ENCODE results near the gene BDH1. TPM values are rescaled to one million over a fixed set of nuclear protein-coding genes. Genes with fewer than 3 reads are reported as not detected.

The BDH1 gene
- total RNA-seq, 1 experiment from 2014 or later, result 7.9 TPM

DNA sequence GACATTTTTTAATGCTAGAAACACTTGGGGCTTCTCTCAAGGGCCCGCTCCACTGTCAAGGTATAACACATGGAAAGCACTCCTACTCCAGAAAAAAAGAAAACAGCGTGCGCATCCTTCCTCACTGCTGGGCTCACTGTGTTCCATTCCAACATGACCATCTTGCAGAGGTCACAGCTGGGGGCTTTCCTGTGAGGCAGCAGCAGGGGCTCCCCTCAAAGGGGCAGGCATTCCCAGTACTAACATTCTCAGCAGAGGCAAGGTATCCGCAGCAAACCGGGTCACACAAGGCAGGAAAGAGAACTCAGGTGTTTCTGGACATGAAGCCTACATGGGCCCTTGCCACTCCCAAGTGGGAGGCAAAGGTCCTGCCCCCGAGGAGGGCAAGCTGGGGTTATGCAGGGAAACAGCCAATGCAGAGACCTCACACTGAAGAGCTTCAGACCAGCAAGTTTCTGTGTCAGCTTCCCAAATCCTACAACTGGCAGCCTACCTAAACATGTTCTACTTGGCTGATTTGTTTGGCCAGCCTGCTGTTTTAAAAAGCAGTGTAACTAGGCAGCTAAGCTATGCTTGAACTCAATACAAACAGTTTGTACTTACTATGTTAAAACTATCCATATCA, 6.4 kb downstream of the BDH1 start:
- peaks cover 8% of the 10 kb centered on the region for H3K4me1 ChIP-seq (replicated peaks)
- no peaks in the 10 kb centered on the region for H3K36me3 ChIP-seq
- no peak overlapping the region for H3K4me3 ChIP-seq
- H3K27me3 ChIP-seq (replicated peaks), result no peaks in the 10 kb centered on the region
- DNase-seq (ENCODE audit: low read depth in 1 of 2, low spot score in 2 of 2), result no peak
- H3K27ac ChIP-seq, result no peak overlapping the region
- no peaks in the 10 kb centered on the region for H3K9me3 ChIP-seq (replicated peaks)

GRCh38 chr3:197547306-197548011, 8.3 kb downstream of the BDH1 start:
- DNase-seq (ENCODE audit: low read depth in 1 of 2, low spot score in 2 of 2), result no peak
- Histone ChIP-seq H3K36me3 (no peaks in the 10 kb centered on the region), H3K27ac (no peak overlapping the region), H3K4me3 (no peak overlapping the region), H3K4me1 (replicated peaks) (no peaks in the 10 kb centered on the region), H3K9me3 (replicated peaks) (no peaks in the 10 kb centered on the region), H3K27me3 (replicated peaks) (no peaks in the 10 kb centered on the region)

- H3K4me1 ChIP-seq (replicated peaks), result no peaks in the 10 kb centered on the region
- H3K36me3 ChIP-seq, result no peaks in the 10 kb centered on the region
- H3K27ac ChIP-seq, result no peak overlapping the region
- H3K4me3 ChIP-seq, result no peak overlapping the region
- no peak for DNase-seq (ENCODE audit: low read depth in 1 of 2, low spot score in 2 of 2)
- H3K27me3 ChIP-seq (replicated peaks), result no peaks in the 10 kb centered on the region
- no peaks in the 10 kb centered on the region for H3K9me3 ChIP-seq (replicated peaks)
Observed at GRCh38 chr3:197546307-197547085, 9.3 kb downstream of the BDH1 start.

DNA sequence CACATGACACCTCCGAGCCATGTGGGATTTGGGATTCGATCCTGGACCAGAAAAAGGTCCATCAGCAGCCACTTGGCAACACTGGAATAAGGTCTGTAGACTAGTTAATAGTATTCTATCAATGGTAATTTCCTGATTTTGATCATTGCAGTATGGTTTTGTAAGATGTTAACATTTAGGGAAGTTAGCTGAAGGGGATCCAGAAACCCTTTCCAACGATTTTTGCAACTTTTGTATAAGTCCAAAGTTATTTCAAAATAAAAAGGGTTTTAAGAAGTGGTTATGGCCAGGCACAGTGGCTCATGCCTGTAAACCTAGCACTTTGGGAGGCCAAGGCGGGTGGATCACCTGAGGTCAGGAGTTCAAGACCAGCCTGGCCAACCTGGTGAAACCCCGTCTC, 10.2 kb downstream of the BDH1 start:
- H3K36me3 ChIP-seq, result no peaks in the 10 kb centered on the region; the same call in 1 of the 2 replicates
- DNase-seq (ENCODE audit: low read depth in 1 of 2, low spot score in 2 of 2), result no peak
- no peaks in the 10 kb centered on the region for H3K4me1 ChIP-seq (replicated peaks)
- H3K27me3 ChIP-seq (replicated peaks), result no peaks in the 10 kb centered on the region
- H3K4me3 ChIP-seq, result no peak overlapping the region
- H3K27ac ChIP-seq, result no peak overlapping the region
- no peaks in the 10 kb centered on the region for H3K9me3 ChIP-seq (replicated peaks)

- no peak for DNase-seq (ENCODE audit: low read depth in 1 of 2, low spot score in 2 of 2)
- no peaks in the 10 kb centered on the region; the same call in 1 of the 2 replicates for H3K36me3 ChIP-seq
- H3K4me1 ChIP-seq (replicated peaks), result no peaks in the 10 kb centered on the region
- no peak overlapping the region for H3K27ac ChIP-seq
- no peaks in the 10 kb centered on the region for H3K27me3 ChIP-seq (replicated peaks)
- no peaks in the 10 kb centered on the region for H3K9me3 ChIP-seq (replicated peaks)
- H3K4me3 ChIP-seq, result no peak overlapping the region
Observed at GRCh38 chr3:197545101-197545500, 10.7 kb downstream of the BDH1 start.

- DNase-seq (ENCODE audit: low read depth in 1 of 2, low spot score in 2 of 2), result no peak
- Histone ChIP-seq H3K36me3 (no peaks in the 10 kb centered on the region; the same call in 1 of the 2 replicates), H3K27ac (no peak overlapping the region), H3K4me3 (no peak overlapping the region), H3K9me3 (replicated peaks) (no peaks in the 10 kb centered on the region), H3K27me3 (replicated peaks) (no peaks in the 10 kb centered on the region), H3K4me1 (replicated peaks) (no peaks in the 10 kb centered on the region)
Observed at GRCh38 chr3:197542741-197543454, 12.9 kb downstream of the BDH1 start.

- Histone ChIP-seq H3K4me3 (no peak overlapping the region), H3K27ac (no peak overlapping the region), H3K36me3 (no peaks in the 10 kb centered on the region; the same call in 1 of the 2 replicates), H3K9me3 (replicated peaks) (no peaks in the 10 kb centered on the region), H3K4me1 (replicated peaks) (no peaks in the 10 kb centered on the region), H3K27me3 (replicated peaks) (no peaks in the 10 kb centered on the region)
- peak; percentile 22 to 59 for DNase-seq (ENCODE audit: low read depth in 1 of 2, low spot score in 2 of 2)
Observed at GRCh38 chr3:197541756-197542539, 13.8 kb downstream of the BDH1 start.

DNA sequence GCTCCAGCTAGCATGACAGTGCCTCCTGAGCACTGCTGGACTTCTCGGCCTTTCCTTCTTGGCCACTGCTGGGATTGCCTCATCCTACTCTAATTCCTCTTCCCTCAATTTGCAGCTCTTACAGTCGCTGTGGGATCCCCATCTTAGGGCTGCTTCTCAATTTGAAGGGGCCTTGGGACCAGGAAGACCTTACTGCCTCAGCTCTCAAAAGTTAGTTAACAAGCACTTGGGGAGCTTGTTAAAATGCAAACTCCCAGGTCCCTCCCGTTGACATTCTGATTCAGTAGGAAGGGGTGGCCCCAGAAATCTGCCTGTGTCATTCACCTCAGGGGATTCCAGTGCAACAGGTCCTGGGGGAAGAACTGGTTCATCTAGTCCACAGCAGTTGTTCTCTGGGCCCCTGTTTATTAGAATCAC, 14.8 kb downstream of the BDH1 start:
- Histone ChIP-seq H3K4me1 (replicated peaks) (no peaks in the 10 kb centered on the region), H3K4me3 (no peak overlapping the region), H3K27ac (no peak overlapping the region), H3K9me3 (replicated peaks) (no peaks in the 10 kb centered on the region), H3K27me3 (replicated peaks) (no peaks in the 10 kb centered on the region), H3K36me3 (no peaks in the 10 kb centered on the region; the same call in 1 of the 2 replicates)
- DNase-seq (ENCODE audit: low read depth in 1 of 2, low spot score in 2 of 2), result no peak

DNA sequence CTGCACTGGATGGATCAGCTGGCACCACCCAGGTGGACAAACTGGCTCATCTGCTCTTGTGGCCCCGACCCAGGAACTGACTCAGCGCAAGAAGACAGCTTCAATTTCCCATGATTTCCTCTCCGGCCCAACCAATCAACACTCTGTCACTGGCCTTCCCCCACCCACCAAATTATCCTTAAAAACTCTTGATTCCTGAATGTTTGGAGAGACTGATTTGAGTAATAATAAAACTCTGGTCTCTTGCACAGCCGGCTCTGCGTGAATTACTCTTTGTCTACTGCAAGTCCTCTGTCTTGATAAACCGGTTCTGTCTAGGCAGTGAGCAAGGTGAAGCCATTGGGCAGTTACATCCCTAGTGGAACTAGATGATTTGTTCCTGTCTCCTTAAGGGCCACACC, 16.1 kb downstream of the BDH1 start:
- Histone ChIP-seq H3K9me3 (replicated peaks) (no peaks in the 10 kb centered on the region), H3K4me3 (no peak overlapping the region), H3K27ac (no peak overlapping the region), H3K36me3 (no peaks in the 10 kb centered on the region; the same call in 1 of the 2 replicates), H3K27me3 (replicated peaks) (no peaks in the 10 kb centered on the region), H3K4me1 (replicated peaks) (no peaks in the 10 kb centered on the region)
- no peak for DNase-seq (ENCODE audit: low read depth in 1 of 2, low spot score in 2 of 2)

GRCh38 chr3:197533927-197534725, 21.6 kb downstream of the BDH1 start:
- no peaks in the 10 kb centered on the region for H3K4me1 ChIP-seq (replicated peaks)
- no peaks in the 10 kb centered on the region for H3K9me3 ChIP-seq (replicated peaks)
- H3K27me3 ChIP-seq (replicated peaks), result no peaks in the 10 kb centered on the region
- DNase-seq (ENCODE audit: low read depth in 1 of 2, low spot score in 2 of 2), result no peak
- H3K27ac ChIP-seq, result no peak overlapping the region
- no peaks in the 10 kb centered on the region for H3K36me3 ChIP-seq
- no peak overlapping the region for H3K4me3 ChIP-seq

GRCh38 chr3:197533396-197533795, 22.4 kb downstream of the BDH1 start:
- DNase-seq (ENCODE audit: low read depth in 1 of 2, low spot score in 2 of 2), result no peak
- Histone ChIP-seq H3K27me3 (replicated peaks) (no peaks in the 10 kb centered on the region), H3K4me1 (replicated peaks) (no peaks in the 10 kb centered on the region), H3K27ac (no peak overlapping the region), H3K9me3 (replicated peaks) (no peaks in the 10 kb centered on the region), H3K36me3 (no peaks in the 10 kb centered on the region; the same call in 1 of the 2 replicates), H3K4me3 (no peak overlapping the region)

DNA sequence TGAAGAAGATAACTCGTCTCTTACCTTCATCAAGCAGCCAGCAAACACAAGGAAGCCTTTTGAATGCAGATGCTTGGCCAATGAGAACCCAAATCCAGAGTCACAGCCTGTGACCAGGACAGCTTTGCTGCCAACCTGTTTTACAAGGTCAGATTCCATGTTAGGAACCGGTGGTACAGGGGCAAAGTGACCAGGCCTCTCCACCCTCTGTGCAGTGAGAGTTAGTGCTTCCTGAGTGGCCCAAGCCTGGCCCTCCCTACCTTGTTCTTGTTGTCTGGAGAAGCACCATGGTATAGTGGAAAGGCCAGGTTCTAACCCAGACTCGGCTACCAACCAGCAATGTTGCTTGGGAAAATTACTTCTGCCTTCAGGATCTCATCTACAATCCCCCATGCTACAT, 23.4 kb downstream of the BDH1 start:
- Histone ChIP-seq H3K9me3 (replicated peaks) (no peaks in the 10 kb centered on the region), H3K4me3 (no peak overlapping the region), H3K27me3 (replicated peaks) (no peaks in the 10 kb centered on the region), H3K4me1 (replicated peaks) (no peaks in the 10 kb centered on the region), H3K27ac (no peak overlapping the region), H3K36me3 (no peaks in the 10 kb centered on the region; the same call in 1 of the 2 replicates)
- DNase-seq (ENCODE audit: low read depth in 1 of 2, low spot score in 2 of 2), result no peak

All from SJSA1 (cell line).